ENCODE results near the gene LMBR1. TPM values are rescaled to one million over a fixed set of nuclear protein-coding genes. Genes with fewer than 3 reads are reported as not detected.
"Not testable (repeated sequence)": the region's sequence is repeated elsewhere in the genome, so short reads cannot be mapped to it uniquely, and the experiment has no call there.

The LMBR1 gene
- polyA plus RNA-seq, 3 donors: 14.8 to 24.4 (median 21.2) TPM

GRCh38 chr7:156861212-156861611 lies 31.8 kb downstream of the LMBR1 start:
- Mint-ChIP-seq H3K27ac (no peak overlapping the region), H3K36me3 (peaks cover 30 to 46% of the 10 kb centered on the region in 2 donors), H3K27me3 (ENCODE audit: low read depth in 3 of 3) (peaks cover 0 to 2% (median 0%) of the 10 kb centered on the region in 3 donors), H3K4me1 (peaks cover 12% of the 10 kb centered on the region), H3K4me3 (no peak overlapping the region), H3K9me3 (peaks cover 21 to 47% (median 38%) of the 10 kb centered on the region in 7 donors)
- no peak overlapping the region for H2AFZ ChIP-seq (ENCODE audit: insufficient read depth, low read depth, low read length, poor library complexity, severe bottlenecking)
- TF ChIP-seq CTCF (IDR thresholded peaks at IDR 0.05): no peak
- no peak overlapping the region for H3K9ac ChIP-seq (ENCODE audit: insufficient read depth, low read length, poor library complexity, severe bottlenecking)
- no peak overlapping the region for H3K4me3 ChIP-seq (replicated peaks in 1 of 3; ENCODE audit: low read depth in 2 of 3, low read length in 3 of 3)
- H3K4me2 ChIP-seq (replicated peaks; ENCODE audit: extremely low read depth, low read length, poor library complexity, severe bottlenecking): no peak overlapping the region
- no peak for DNase-seq
- no peak overlapping the region for H3K27ac ChIP-seq (ENCODE audit: low read depth in 1 of 2, low read length in 2 of 2)
- intact Hi-C loops (cut with micrococcal nuclease): no loop called here
- peaks cover 1% of the 10 kb centered on the region for H4K20me1 ChIP-seq (ENCODE audit: insufficient read depth, low read length)
- no peaks in the 10 kb centered on the region for H3K27me3 ChIP-seq (ENCODE audit: control insufficient read depth in 2 of 2, insufficient read depth in 2 of 2, low read length in 2 of 2)
- H3K36me3 ChIP-seq (replicated peaks in 1 of 2; ENCODE audit: control insufficient read depth in 1 of 2, insufficient read depth in 2 of 2, low read length in 2 of 2): peaks cover 5 to 33% of the 10 kb centered on the region in 2 donors
- H3K79me2 ChIP-seq (ENCODE audit: insufficient read depth, low read length): peaks cover 47% of the 10 kb centered on the region
- H3K4me1 ChIP-seq (ENCODE audit: control insufficient read depth in 1 of 2, insufficient read depth in 2 of 2, low read length in 2 of 2): no peaks in the 10 kb centered on the region
- peaks cover 29 to 34% of the 10 kb centered on the region in 2 donors for H3K9me3 ChIP-seq (replicated peaks in 1 of 2; ENCODE audit: control insufficient read depth in 1 of 2, insufficient read depth in 1 of 2, low read length in 2 of 2)
- 100% methylated on average over 2 of the region's 2 CpGs for WGBS (ENCODE audit: insufficient coverage)

GRCh38 chr7:156860099-156860498 lies 32.9 kb downstream of the LMBR1 start:
- Histone ChIP-seq H3K9me3 (replicated peaks in 1 of 2; ENCODE audit: control insufficient read depth in 1 of 2, insufficient read depth in 1 of 2, low read length in 2 of 2) (peaks cover 30 to 37% of the 10 kb centered on the region in 2 donors), H3K36me3 (replicated peaks in 1 of 2; ENCODE audit: control insufficient read depth in 1 of 2, insufficient read depth in 2 of 2, low read length in 2 of 2) (peaks cover 5 to 33% of the 10 kb centered on the region in 2 donors), H3K79me2 (ENCODE audit: insufficient read depth, low read length) (peaks cover 45% of the 10 kb centered on the region)
- H3K27ac Mint-ChIP-seq; H3K4me1 Mint-ChIP-seq; H3K4me1 ChIP-seq (ENCODE audit: control insufficient read depth in 1 of 2, insufficient read depth in 2 of 2, low read length in 2 of 2); H3K9ac ChIP-seq (ENCODE audit: insufficient read depth, low read length, poor library complexity, severe bottlenecking); H3K27ac ChIP-seq (ENCODE audit: low read depth in 1 of 2, low read length in 2 of 2); H3K4me2 ChIP-seq (replicated peaks; ENCODE audit: extremely low read depth, low read length, poor library complexity, severe bottlenecking); H3K4me3 ChIP-seq (replicated peaks in 1 of 3; ENCODE audit: low read depth in 2 of 3, low read length in 3 of 3); H2AFZ ChIP-seq (ENCODE audit: insufficient read depth, low read depth, low read length, poor library complexity, severe bottlenecking); DNase-seq; H3K4me3 Mint-ChIP-seq; H3K27me3 ChIP-seq (ENCODE audit: control insufficient read depth in 2 of 2, insufficient read depth in 2 of 2, low read length in 2 of 2); intact Hi-C loops (cut with micrococcal nuclease); H3K27me3 Mint-ChIP-seq (ENCODE audit: low read depth in 3 of 3); H4K20me1 ChIP-seq (ENCODE audit: insufficient read depth, low read length): not testable (repeated sequence)
- Mint-ChIP-seq H3K36me3 (peaks cover 33 to 51% of the 10 kb centered on the region in 2 donors), H3K9me3 (peaks cover 25 to 55% (median 47%) of the 10 kb centered on the region in 7 donors)
- WGBS (ENCODE audit: insufficient coverage): 100% methylated on average over 1 of the region's 8 CpGs

Measured in CD14-positive monocyte (primary cell).